ENCODE results near the gene GLUD1.
"Not testable (repeated sequence)": the region's sequence is repeated elsewhere in the genome, so short reads cannot be mapped to it uniquely, and the experiment has no call there.

DNA sequence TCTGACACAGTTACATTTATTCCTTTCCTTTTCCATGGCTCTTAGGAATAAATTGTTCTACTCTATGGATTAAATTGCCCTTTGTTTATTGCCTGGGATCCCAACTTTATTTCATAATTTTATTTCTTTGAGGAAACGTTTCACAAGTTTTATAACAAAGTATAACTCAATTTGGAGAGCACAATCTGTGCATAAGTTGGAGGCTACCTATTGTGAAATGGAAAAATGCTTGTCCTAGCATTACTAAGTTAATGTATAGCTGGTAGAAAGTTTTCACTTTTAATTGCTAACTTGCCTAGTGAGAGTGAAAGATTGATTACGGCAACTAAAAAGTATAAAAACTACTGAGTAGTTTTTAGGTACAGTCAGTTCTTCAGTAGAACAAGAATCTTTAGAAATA is 32.4 kb upstream of the GLUD1 start:
- TF ChIP-seq, protein P1, sequence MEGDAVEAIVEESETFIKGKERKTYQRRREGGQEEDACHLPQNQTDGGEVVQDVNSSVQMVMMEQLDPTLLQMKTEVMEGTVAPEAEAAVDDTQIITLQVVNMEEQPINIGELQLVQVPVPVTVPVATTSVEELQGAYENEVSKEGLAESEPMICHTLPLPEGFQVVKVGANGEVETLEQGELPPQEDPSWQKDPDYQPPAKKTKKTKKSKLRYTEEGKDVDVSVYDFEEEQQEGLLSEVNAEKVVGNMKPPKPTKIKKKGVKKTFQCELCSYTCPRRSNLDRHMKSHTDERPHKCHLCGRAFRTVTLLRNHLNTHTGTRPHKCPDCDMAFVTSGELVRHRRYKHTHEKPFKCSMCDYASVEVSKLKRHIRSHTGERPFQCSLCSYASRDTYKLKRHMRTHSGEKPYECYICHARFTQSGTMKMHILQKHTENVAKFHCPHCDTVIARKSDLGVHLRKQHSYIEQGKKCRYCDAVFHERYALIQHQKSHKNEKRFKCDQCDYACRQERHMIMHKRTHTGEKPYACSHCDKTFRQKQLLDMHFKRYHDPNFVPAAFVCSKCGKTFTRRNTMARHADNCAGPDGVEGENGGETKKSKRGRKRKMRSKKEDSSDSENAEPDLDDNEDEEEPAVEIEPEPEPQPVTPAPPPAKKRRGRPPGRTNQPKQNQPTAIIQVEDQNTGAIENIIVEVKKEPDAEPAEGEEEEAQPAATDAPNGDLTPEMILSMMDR (IDR thresholded peaks at IDR 0.05; ENCODE audit: poor library complexity) = not testable (repeated sequence)
- not testable (repeated sequence) for TF ChIP-seq EZH2 (IDR thresholded peaks at IDR 0.05; ENCODE audit: borderline replicate concordance)
